HG02588 (cell line): ENCODE data around the gene CHML.

ENCODE experiments used
- ATAC-seq: cut with Tn5 transposase; IDR thresholded peaks from one replicate; pipeline ENCODE4 v1.9.1; 2021; ENCODE audit warnings: mild to moderate bottlenecking, moderate library complexity; ENCODE audit not compliant: unreplicated experiment

The CHML gene

DNA sequence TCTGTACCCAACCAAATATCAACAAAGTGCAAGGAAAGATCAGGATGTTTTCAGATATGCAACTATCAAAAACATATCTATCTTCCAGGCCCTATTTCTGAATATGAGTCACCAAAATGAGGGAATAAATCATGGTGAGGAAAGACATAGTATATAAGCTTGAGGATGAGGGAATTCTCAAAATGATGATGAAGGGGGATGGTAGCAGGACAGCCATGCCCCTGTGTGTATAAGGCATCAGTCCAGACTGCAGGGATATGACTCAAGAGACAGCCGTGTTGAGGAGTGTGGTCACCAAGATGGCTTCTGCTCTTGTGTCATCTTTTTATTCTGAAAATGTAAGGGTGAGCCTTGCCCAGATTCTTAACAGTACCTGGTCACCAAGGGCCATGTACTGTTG, 7.5 kb upstream of the CHML start:
- no peak for ATAC-seq

GRCh38 chr1:241646201-241646600, 6.0 kb upstream of the CHML start:
- no peak for ATAC-seq

GRCh38 chr1:241645199-241645598, 5.0 kb upstream of the CHML start:
- no peak for ATAC-seq

- no peak for ATAC-seq
These were observed 4.1 kb upstream of the CHML start for GRCh38 chr1:241644259-241644658.

- no peak for ATAC-seq
These were observed 2.4 kb upstream of the CHML start for GRCh38 chr1:241642593-241642944.

- no peak for ATAC-seq
These were observed 1.8 kb upstream of the CHML start for GRCh38 chr1:241641773-241642592.

DNA sequence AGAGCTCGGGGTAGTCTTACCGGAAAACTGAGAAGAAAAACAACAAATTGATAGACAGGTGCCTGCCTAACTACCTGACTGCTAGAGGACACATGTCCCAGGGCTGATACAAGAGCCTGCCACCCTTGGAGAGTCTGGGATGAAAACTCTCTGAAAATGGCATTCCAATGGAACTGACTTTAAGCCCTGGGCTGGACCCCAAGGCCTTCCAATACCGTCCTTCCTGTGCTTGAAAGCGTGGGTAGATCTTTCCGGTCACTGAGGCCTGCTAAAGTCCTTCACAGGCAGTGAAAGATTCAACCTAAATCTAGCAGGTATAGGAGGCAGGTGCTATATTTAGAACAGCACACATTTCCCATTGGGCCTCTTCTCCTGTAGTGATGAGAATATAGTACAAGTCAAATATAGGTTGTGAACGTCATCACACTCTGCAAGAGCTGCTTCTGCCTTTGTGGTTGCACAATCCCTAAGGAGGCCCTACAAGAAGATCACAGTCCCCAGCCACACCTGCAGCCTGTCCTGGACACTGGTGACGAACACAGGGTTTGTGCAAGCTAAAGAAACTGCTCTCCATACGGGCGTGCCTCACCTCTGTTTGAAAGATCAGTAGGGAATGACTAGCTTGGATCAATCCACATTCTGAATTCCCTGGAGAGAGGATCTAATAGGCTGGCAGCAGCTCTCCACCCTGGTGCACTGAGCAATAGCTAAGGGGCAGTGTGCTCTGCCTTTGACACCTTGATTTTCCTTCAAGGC, 876 bp upstream of the CHML start:
- no peak for ATAC-seq

- ATAC-seq: peak; percentile 43
These were observed 483 bp downstream of the CHML start for GRCh38 chr1:241639623-241640148.

DNA sequence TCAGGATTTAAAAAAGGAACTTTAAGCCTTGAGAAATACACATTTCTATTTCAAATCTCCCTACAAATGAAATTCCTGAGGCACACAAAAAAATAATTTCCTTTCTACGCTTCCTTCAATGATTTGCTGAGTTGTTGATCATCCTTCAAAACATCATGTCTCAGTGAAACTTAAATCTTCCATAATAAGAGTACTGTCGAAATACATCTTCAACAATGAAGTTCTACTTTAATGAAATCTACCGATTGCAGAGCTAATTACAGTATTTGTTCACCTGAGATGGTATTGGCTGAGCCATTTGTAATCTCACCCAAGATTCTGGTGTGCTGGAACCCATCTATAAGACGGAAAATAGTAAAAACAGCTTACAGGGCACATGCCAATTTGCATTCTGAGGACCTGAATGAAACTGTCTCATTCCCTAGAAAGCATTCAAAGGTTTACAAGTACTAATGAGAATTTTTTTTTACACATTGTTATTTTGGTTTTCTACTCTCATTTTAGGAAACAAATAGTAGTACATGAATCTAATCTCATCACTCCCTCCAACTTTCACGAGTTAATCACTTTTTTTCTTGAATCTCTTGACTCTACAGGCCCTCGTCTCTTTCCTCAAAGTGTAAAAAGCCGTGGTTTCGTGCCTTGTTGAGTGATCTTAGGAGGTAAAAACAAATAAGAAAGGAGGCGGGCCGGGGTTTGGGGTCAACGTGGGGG, 1.1 kb downstream of the CHML start:
- no peak for ATAC-seq

- ATAC-seq: no peak
These were observed 2.0 kb downstream of the CHML start for GRCh38 chr1:241638099-241638682.

GRCh38 chr1:241637604-241638003, 2.6 kb downstream of the CHML start:
- no peak for ATAC-seq

- ATAC-seq: no peak
These were observed 3.1 kb downstream of the CHML start for GRCh38 chr1:241637046-241637590.

GRCh38 chr1:241636291-241636690, 3.9 kb downstream of the CHML start:
- ATAC-seq: no peak

- no peak for ATAC-seq
These were observed 4.5 kb downstream of the CHML start for GRCh38 chr1:241635556-241636152.

DNA sequence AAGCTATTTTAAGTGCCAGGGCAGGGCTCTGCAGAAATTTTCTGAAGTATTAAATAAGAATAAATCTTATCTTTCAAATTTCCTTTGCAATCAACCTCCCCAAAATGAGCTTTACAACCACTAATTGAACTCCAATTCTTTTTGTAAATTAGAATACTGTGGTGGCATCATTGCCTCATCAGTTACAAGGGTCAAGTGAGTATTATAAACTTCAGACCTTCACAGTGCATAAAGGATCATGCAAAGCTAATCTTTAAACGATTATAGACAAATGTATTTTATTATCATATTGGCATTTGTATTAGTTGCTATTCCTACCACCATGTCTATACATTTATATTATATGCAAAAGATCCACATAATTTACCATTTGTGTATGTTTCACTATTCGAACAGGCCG, 7.2 kb downstream of the CHML start:
- ATAC-seq: no peak

DNA sequence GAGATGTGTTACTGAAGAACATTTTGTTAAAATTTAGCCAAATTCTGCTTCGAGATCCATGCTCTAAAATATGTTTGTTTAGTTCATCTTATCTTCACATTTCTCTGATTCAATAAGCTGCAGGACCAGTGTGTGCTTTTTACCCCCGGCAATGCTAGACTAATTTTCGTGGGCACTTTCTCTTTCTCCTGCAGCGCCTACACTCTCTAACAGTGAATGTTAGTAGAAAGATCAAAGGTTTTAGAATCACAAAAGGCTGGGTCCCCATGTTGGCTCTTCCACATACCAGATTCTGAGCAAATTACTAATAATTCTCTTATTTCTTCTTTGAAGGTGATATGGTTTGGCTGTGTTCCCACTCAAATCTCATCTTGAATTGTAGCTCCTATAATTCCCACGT, 8.5 kb downstream of the CHML start:
- ATAC-seq: no peak

DNA sequence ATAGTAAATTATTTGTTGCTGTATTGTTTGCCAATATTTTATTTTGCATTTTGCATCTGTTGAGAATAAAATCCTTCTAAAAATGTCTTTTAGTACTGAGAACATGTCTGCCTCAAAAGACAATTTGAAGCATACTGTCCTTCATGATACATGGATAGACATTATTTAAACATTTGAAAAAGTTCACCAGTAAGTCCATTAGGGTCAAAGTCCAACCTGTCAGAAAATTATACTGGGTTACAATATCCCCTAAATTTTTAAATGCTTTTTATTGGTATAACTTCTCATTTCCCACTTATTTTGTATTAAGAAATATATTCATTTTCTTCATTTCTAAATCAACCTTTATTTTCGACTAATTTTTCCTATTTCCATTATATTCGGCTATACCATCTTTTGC, 9.3 kb downstream of the CHML start:
- ATAC-seq: no peak

GRCh38 chr1:241630476-241630875, 9.7 kb downstream of the CHML start:
- no peak for ATAC-seq

DNA sequence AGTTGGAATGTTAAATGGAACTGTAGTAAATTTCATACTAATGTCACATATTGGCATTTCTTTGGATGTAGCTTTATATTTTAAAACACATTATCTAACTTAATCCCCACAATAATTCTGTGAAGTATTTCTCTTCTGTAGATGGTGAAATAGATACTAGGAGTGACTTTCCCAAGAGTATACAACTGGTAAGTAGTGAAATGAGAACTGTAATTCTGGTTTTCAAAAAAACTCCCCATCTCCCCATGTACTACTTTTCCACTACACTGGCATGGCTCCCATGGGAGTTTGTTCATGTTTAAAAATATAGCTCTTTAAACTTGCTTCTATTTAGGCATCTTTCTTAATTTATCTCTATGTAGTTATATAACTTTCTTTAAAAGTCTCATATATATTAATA, 10.2 kb downstream of the CHML start:
- ATAC-seq: no peak

DNA sequence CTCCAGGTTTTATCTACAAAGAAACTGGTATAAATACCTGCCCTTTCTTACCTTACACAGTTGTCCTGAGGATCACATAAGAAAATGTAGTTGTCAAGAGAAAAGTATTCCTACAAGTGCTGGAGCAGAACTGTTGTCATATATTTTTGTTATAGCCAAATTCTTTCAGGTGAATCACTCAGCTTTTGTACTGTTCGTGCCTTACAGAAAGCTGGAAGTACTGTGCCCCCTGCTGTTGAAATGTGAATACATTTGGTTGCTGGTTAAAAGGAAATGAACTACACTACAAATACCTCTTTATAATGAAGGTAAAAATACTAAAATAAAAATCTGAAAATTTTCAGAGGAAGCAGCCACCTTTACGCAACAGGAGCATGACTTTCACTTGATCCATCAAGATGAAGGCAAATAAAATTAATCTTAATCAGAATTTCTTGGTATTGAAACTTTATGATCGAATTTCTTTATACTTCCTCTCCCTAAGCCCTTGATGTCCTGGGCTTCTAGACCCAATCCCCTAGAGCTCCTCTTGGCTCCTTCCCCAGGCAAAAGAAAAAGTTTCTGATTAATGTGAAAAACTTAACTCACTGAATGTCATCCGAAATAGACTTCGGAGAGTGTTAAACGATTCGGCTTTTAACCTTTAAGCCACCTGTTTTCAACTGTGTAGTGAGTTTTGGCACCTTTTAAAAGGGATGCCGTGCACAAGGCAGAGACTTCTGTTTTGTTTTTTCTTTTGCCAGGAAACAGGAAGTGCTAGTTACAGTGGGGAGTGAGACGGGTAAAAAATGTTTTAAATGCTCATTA, 12.5 kb downstream of the CHML start:
- ATAC-seq: peak; percentile 77
